Measurements from ENCODE around the gene SOD1. TPM values are rescaled to one million over a fixed set of nuclear protein-coding genes. Genes with fewer than 3 reads are reported as not detected.
A peak's percentile ranks its signal among the peaks of the same experiment; 100 is the strongest.

SOD1 gene
- total RNA-seq, 1 donor from 2014 or later: 236 TPM

DNA sequence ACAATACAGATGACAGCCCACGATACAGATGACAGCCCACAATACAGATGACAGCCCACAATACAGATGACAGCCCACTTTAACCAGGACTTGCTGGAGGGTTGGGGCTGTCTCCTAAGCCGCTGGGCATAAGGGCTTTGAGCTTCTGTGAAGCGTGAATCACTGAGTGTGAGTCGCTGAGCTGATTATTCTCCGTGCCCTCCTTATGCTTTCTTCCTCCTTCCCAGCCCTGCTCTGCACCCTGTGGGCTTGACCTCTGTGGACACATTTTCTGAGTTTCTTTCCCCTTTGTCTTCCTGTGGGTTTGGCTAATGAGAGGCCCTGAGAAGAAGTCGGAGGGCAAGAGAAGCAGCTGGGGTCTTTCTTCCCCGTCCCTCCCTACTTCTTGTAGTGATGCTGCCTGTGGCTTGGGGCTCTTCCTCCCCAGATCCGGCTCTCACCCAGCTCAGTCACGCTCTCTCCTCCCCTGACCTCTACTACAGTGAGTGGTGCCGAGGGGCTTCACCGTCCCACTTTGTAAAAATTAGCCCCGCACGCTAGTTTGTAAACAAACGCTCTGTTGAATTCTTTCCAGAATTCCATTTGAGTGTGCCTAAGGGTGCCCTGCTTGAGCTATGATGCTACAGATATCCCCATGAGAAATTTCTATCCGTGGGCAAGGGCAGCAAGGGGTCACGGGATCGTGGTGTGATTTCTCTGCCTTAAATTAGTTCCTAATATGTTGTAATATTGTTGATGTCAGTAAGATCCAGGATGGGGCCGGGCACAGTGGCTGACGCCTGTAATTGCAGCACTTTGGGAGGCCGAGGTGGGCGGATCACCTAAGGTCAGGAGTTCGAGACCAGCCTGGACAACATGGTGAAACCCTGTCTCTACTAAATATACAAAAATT is 46.4 kb upstream of the SOD1 start:
- no peak overlapping the region for H3K27ac ChIP-seq (ENCODE audit: low read depth, low read length)
- no peaks in the 10 kb centered on the region for H3K4me1 ChIP-seq (ENCODE audit: insufficient read depth, low read length)
- no peak overlapping the region for H3K4me3 ChIP-seq (ENCODE audit: insufficient read depth, low read depth, low read length)
- H3K9me3 ChIP-seq (ENCODE audit: insufficient read depth, low read depth, low read length): no peaks in the 10 kb centered on the region
- H3K36me3 ChIP-seq (ENCODE audit: insufficient read depth, low read length): no peaks in the 10 kb centered on the region
- Mint-ChIP-seq H3K36me3 (ENCODE audit: low read depth, unreplicated experiment) (no peaks in the 10 kb centered on the region), H3K4me1 (ENCODE audit: low read depth, unreplicated experiment) (peaks cover 8% of the 10 kb centered on the region), H3K4me3 (ENCODE audit: unreplicated experiment) (no peak overlapping the region), H3K9me3 (ENCODE audit: unreplicated experiment) (peaks cover 6% of the 10 kb centered on the region), H3K27ac (ENCODE audit: unreplicated experiment) (no peak overlapping the region), H3K27me3 (ENCODE audit: low read depth, unreplicated experiment) (no peaks in the 10 kb centered on the region)
- FAIRE-seq (no peak), DNase-seq (ENCODE audit: low read depth) (no peak)
- H4K20me1 ChIP-seq (ENCODE audit: insufficient read depth, low read length): no peaks in the 10 kb centered on the region
- TF ChIP-seq, protein P1, sequence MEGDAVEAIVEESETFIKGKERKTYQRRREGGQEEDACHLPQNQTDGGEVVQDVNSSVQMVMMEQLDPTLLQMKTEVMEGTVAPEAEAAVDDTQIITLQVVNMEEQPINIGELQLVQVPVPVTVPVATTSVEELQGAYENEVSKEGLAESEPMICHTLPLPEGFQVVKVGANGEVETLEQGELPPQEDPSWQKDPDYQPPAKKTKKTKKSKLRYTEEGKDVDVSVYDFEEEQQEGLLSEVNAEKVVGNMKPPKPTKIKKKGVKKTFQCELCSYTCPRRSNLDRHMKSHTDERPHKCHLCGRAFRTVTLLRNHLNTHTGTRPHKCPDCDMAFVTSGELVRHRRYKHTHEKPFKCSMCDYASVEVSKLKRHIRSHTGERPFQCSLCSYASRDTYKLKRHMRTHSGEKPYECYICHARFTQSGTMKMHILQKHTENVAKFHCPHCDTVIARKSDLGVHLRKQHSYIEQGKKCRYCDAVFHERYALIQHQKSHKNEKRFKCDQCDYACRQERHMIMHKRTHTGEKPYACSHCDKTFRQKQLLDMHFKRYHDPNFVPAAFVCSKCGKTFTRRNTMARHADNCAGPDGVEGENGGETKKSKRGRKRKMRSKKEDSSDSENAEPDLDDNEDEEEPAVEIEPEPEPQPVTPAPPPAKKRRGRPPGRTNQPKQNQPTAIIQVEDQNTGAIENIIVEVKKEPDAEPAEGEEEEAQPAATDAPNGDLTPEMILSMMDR (IDR thresholded peaks at IDR 0.05; ENCODE audit: insufficient read depth, low read depth, low read length): no peak
- no peak for TF ChIP-seq EZH2 (IDR thresholded peaks at IDR 0.05; ENCODE audit: insufficient read depth, low read length)
- peak overlapping the region; percentile 68 for H2AFZ ChIP-seq (ENCODE audit: low read depth, low read length)
- no peaks in the 10 kb centered on the region for H3K79me2 ChIP-seq (ENCODE audit: insufficient read depth, low read length)
- peak overlapping the region; percentile 58 for H3K4me2 ChIP-seq (ENCODE audit: low read length)
- H3K9ac ChIP-seq (ENCODE audit: low read length): no peak overlapping the region
- H3K27me3 ChIP-seq (ENCODE audit: insufficient read depth, low read length): no peaks in the 10 kb centered on the region

DNA sequence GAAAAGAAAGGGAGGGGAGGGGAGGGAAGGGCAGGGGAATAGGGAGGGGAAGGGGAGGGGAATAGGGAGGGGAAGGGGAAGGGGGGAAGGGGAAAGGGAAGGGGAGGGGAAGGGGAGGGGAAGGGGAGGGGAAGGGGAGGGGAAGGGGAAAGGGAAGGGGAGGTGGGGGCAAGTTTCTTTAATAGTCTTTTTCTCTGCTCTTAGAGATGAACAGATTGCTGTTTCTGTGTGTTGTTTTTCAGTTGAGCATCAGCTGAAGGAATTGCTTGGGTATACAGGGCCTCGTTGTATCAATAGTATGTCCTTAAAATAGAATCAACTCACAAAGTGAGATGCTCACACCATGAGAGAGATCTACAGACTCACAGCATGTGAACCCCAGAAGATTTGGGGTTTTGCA is 44.8 kb upstream of the SOD1 start:
- no peak overlapping the region for H3K27ac Mint-ChIP-seq (ENCODE audit: unreplicated experiment)
- no peak overlapping the region for H3K4me3 Mint-ChIP-seq (ENCODE audit: unreplicated experiment)
- peaks cover 9% of the 10 kb centered on the region for H3K9me3 Mint-ChIP-seq (ENCODE audit: unreplicated experiment)
- DNase-seq (ENCODE audit: low read depth) (no peak), FAIRE-seq (no peak)
- H3K9me3 ChIP-seq (ENCODE audit: insufficient read depth, low read depth, low read length): peaks cover 5% of the 10 kb centered on the region
- peaks cover 3% of the 10 kb centered on the region for H3K4me1 Mint-ChIP-seq (ENCODE audit: low read depth, unreplicated experiment)
- H3K4me2 ChIP-seq (ENCODE audit: low read length): no peak overlapping the region
- no peaks in the 10 kb centered on the region for H3K27me3 Mint-ChIP-seq (ENCODE audit: low read depth, unreplicated experiment)
- no peak overlapping the region for H3K27ac ChIP-seq (ENCODE audit: low read depth, low read length)
- no peaks in the 10 kb centered on the region for H4K20me1 ChIP-seq (ENCODE audit: insufficient read depth, low read length)
- H3K36me3 ChIP-seq (ENCODE audit: insufficient read depth, low read length): no peaks in the 10 kb centered on the region
- no peak overlapping the region for H3K4me3 ChIP-seq (ENCODE audit: insufficient read depth, low read depth, low read length)
- H3K4me1 ChIP-seq (ENCODE audit: insufficient read depth, low read length): no peaks in the 10 kb centered on the region
- H3K36me3 Mint-ChIP-seq (ENCODE audit: low read depth, unreplicated experiment): no peaks in the 10 kb centered on the region
- no peak overlapping the region for H3K9ac ChIP-seq (ENCODE audit: low read length)
- no peak overlapping the region for H2AFZ ChIP-seq (ENCODE audit: low read depth, low read length)
- TF ChIP-seq, protein P1 (IDR thresholded peaks at IDR 0.05; ENCODE audit: insufficient read depth, low read depth, low read length): no peak
- no peak for TF ChIP-seq EZH2 (IDR thresholded peaks at IDR 0.05; ENCODE audit: insufficient read depth, low read length)
- no peaks in the 10 kb centered on the region for H3K79me2 ChIP-seq (ENCODE audit: insufficient read depth, low read length)
- no peaks in the 10 kb centered on the region for H3K27me3 ChIP-seq (ENCODE audit: insufficient read depth, low read length)

DNA sequence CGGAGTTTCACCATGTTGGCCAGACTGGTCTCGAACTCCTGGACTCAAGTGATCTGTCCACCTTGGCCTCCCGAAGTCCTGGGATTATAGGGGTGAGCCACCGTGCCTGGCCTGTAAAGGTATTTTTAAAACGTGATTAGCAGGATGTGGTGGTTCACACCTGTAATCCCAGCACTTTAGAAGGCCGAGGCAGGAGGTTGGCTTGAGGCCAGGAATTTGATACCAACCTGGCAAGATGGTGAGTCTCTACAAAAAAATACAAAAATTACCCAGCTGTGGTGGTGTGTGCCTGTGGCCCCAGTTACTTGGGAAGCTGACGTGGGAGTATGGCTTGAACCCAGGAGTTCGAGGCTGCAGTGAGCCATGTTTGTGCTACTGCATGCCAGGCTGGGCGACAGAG is 43.3 kb upstream of the SOD1 start:
- no peaks in the 10 kb centered on the region for H3K79me2 ChIP-seq (ENCODE audit: insufficient read depth, low read length)
- peaks cover 6% of the 10 kb centered on the region for H3K9me3 ChIP-seq (ENCODE audit: insufficient read depth, low read depth, low read length)
- FAIRE-seq (no peak), DNase-seq (ENCODE audit: low read depth) (no peak)
- Mint-ChIP-seq H3K4me1 (ENCODE audit: low read depth, unreplicated experiment) (peaks cover 3% of the 10 kb centered on the region), H3K4me3 (ENCODE audit: unreplicated experiment) (no peak overlapping the region), H3K27me3 (ENCODE audit: low read depth, unreplicated experiment) (no peaks in the 10 kb centered on the region), H3K9me3 (ENCODE audit: unreplicated experiment) (peaks cover 8% of the 10 kb centered on the region), H3K27ac (ENCODE audit: unreplicated experiment) (no peak overlapping the region), H3K36me3 (ENCODE audit: low read depth, unreplicated experiment) (no peaks in the 10 kb centered on the region)
- H3K9ac ChIP-seq (ENCODE audit: low read length): no peak overlapping the region
- no peaks in the 10 kb centered on the region for H3K36me3 ChIP-seq (ENCODE audit: insufficient read depth, low read length)
- no peak overlapping the region for H2AFZ ChIP-seq (ENCODE audit: low read depth, low read length)
- no peaks in the 10 kb centered on the region for H4K20me1 ChIP-seq (ENCODE audit: insufficient read depth, low read length)
- no peak for TF ChIP-seq EZH2 (IDR thresholded peaks at IDR 0.05; ENCODE audit: insufficient read depth, low read length)
- TF ChIP-seq, protein P1 (IDR thresholded peaks at IDR 0.05; ENCODE audit: insufficient read depth, low read depth, low read length): no peak
- H3K27ac ChIP-seq (ENCODE audit: low read depth, low read length): no peak overlapping the region
- no peaks in the 10 kb centered on the region for H3K4me1 ChIP-seq (ENCODE audit: insufficient read depth, low read length)
- H3K27me3 ChIP-seq (ENCODE audit: insufficient read depth, low read length): no peaks in the 10 kb centered on the region
- H3K4me2 ChIP-seq (ENCODE audit: low read length): no peak overlapping the region
- H3K4me3 ChIP-seq (ENCODE audit: insufficient read depth, low read depth, low read length): no peak overlapping the region

Data from astrocyte (in vitro differentiated cells and primary cell).